Esophagus squamous epithelium (tissue), 5 donors: ENCODE measurements around the gene TRIM63. TPM values are rescaled to one million over a fixed set of nuclear protein-coding genes. Genes with fewer than 3 reads are reported as not detected.

Experiments
- DNase-seq: peaks from one replicate; lab custom pipeline; 2025; lab: John Stamatoyannopoulos, UW
- H3K27ac ChIP-seq, 4 donors: fragments of 200-600 bp; sonication (generic); one replicate each; pipeline ENCODE4 v1.5.1; 2016 to 2019; ENCODE audit warnings: mild to moderate bottlenecking in 1 of 4
- H3K27me3 ChIP-seq, 4 donors: fragments of 200-600 bp; sonication (generic); 1 replicate in 3 of 4; 2 replicates in 1 of 4; pipeline versions ENCODE4 v1.5.1 to v1.6.0; 2017 to 2021; ENCODE audit warnings: antibody characterized with exemption in 1 of 4
- H3K36me3 ChIP-seq, 3 donors: fragments of 200-600 bp; sonication (generic); one replicate each; pipeline ENCODE4 v1.5.1; 2016 to 2019
- H3K4me1 ChIP-seq, 3 donors: fragments of 200-600 bp; sonication (generic); one replicate each; pipeline ENCODE4 v1.5.1; 2017 to 2019
- H3K4me3 ChIP-seq, 4 donors: fragments of 200-600 bp; sonication (generic); 1 replicate in 3 of 4; 2 replicates in 1 of 4; pipeline ENCODE4 v1.5.1; 2016 to 2019; ENCODE audit warnings: mild to moderate bottlenecking in 2 of 4, moderate library complexity in 1 of 4
- H3K9me3 ChIP-seq, 3 donors: fragments of 200-600 bp; sonication (generic); one replicate each; pipeline ENCODE4 v1.5.1; 2016 to 2019
- CTCF ChIP-seq, 6 experiments: fragments of 450-650 bp in 4 of 6; fragments of 200-600 bp in 2 of 6; sonication (generic) in 2 of 6; IDR thresholded peaks; one replicate each; pipeline ENCODE4 v1.5.1; 2016 to 2019; ENCODE audit warnings: antibody characterized with exemption in 6 of 6, mild to moderate bottlenecking in 4 of 6, moderate library complexity in 4 of 6
- POLR2A ChIP-seq, 4 donors: fragments of 450-650 bp; IDR thresholded peaks; one replicate each; pipeline ENCODE4 v1.6.1; 2017; ENCODE audit warnings: antibody characterized with exemption in 4 of 4, mild to moderate bottlenecking in 4 of 4, moderate library complexity in 3 of 4
- WGBS, 2 donors: methylation state at CpG; one replicate each; pipeline ENCODE4 v1.1.5; 2018; 5-methylcytosine and 5-hydroxymethylcytosine counted together
- intact Hi-C: fragments of 100-400 bp; cut with DNase I; formaldehyde crosslinking; loops from one replicate; pipeline ENCODE4 v1.15.0; 2022
- total RNA-seq, 4 donors: library from RNA; depleted of rRNA; stranded (reverse); fragments of >200 nt; gene quantifications; one replicate each; pipeline ENCODE4 v1.1.0, GENCODE V29; 2016
- donor health status: DM: yes; HTN: yes; CAD: no.

The TRIM63 gene
- total RNA-seq, 4 donors from 2014 or later: 0.23 to 1.7 TPM; not detected in 2

- WGBS, 2 donors: 50 to 96% methylated on average over 2 to 5 of the region's 8 CpGs
- Histone ChIP-seq H3K27ac (no peak overlapping the region), H3K36me3 (no peaks in the 10 kb centered on the region), H3K9me3 (no peaks in the 10 kb centered on the region), H3K4me3 (no peak overlapping the region), H3K27me3 (peaks cover 0 to 22% (median 0%) of the 10 kb centered on the region in 4 donors), H3K4me1 (no peaks in the 10 kb centered on the region)
- intact Hi-C loops: no loop called here
- TF ChIP-seq POLR2A (IDR thresholded peaks at IDR 0.05) (no peak), CTCF (IDR thresholded peaks at IDR 0.05) (no peak)
- DNase-seq: no peak
Observed at GRCh38 chr1:26028490-26028980, 38.9 kb downstream of the TRIM63 start.

GRCh38 chr1:26027716-26028489 is 39.5 kb downstream of the TRIM63 start:
- no peak for DNase-seq
- Histone ChIP-seq H3K9me3 (no peaks in the 10 kb centered on the region), H3K4me3 (no peak overlapping the region), H3K27ac (no peak overlapping the region), H3K4me1 (no peaks in the 10 kb centered on the region), H3K27me3 (peaks cover 0 to 16% (median 0%) of the 10 kb centered on the region in 4 donors), H3K36me3 (no peaks in the 10 kb centered on the region)
- WGBS, 2 donors: 10 to 13% methylated on average over 2 of the region's 3 CpGs
- no peak for TF ChIP-seq CTCF (IDR thresholded peaks at IDR 0.05)
- TF ChIP-seq POLR2A (IDR thresholded peaks at IDR 0.05): no peak
- intact Hi-C loops: no loop called here

GRCh38 chr1:26025517-26025916 is 41.9 kb downstream of the TRIM63 start:
- H3K4me3 ChIP-seq: no peak overlapping the region

DNA sequence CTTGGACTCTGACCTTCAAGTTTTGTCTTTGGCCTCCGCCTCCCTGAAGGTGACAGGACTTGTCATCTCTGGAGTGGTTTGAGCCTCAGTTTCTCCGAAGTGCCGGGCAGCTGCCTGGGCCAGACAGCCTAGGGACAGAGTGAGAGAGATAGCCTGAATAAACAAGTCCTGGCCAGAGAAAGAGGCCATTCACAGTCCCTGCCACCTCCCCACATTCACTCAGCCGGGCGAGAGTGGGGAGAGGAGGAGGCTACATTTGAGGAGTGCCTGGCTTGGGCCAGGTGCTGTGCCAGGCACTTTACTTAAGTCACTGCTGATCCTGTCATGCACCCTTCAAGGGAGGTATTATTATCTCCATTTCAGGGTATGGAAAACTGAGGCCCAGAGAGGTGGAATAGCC is 42.4 kb downstream of the TRIM63 start:
- H3K36me3 ChIP-seq: no peaks in the 10 kb centered on the region
- no peaks in the 10 kb centered on the region for H3K27me3 ChIP-seq
- peaks cover 0 to 12% (median 5%) of the 10 kb centered on the region in 3 donors for H3K4me1 ChIP-seq
- intact Hi-C loops: no loop called here
- H3K4me3 ChIP-seq: no peak overlapping the region
- WGBS, 2 donors: 71 to 80% methylated on average over 2 of the region's 5 CpGs
- no peak for DNase-seq
- no peaks in the 10 kb centered on the region for H3K9me3 ChIP-seq
- TF ChIP-seq POLR2A (IDR thresholded peaks at IDR 0.05) (no peak), CTCF (IDR thresholded peaks at IDR 0.05) (no peak)
- no peak overlapping the region for H3K27ac ChIP-seq

More at GRCh38 chr1:26025517-26025916, 41.9 kb downstream of the TRIM63 start:
- WGBS, 2 donors: 60 to 72% methylated on average over 5 of the region's 5 CpGs
- Histone ChIP-seq H3K27me3 (peaks cover 0 to 2% (median 0%) of the 10 kb centered on the region in 4 donors), H3K4me1 (peaks cover 0 to 12% (median 5%) of the 10 kb centered on the region in 3 donors), H3K9me3 (no peaks in the 10 kb centered on the region), H3K27ac (no peak overlapping the region), H3K36me3 (no peaks in the 10 kb centered on the region)
- no peak for DNase-seq
- no peak for TF ChIP-seq POLR2A (IDR thresholded peaks at IDR 0.05)
- no peak for TF ChIP-seq CTCF (IDR thresholded peaks at IDR 0.05)
- intact Hi-C loops: no loop called here

- H3K27me3 ChIP-seq: no peaks in the 10 kb centered on the region
- H3K9me3 ChIP-seq: no peaks in the 10 kb centered on the region
- no peak for TF ChIP-seq POLR2A (IDR thresholded peaks at IDR 0.05)
- no peak for TF ChIP-seq CTCF (IDR thresholded peaks at IDR 0.05)
- H3K36me3 ChIP-seq: no peaks in the 10 kb centered on the region
- DNase-seq: no peak
- H3K4me3 ChIP-seq: no peak overlapping the region
- H3K4me1 ChIP-seq: peaks cover 0 to 12% (median 5%) of the 10 kb centered on the region in 3 donors
- no peak overlapping the region for H3K27ac ChIP-seq
- 78 to 80% methylated on average over 5 of the region's 5 CpGs for WGBS, 2 donors
- intact Hi-C loops: no loop called here
Observed at GRCh38 chr1:26023826-26024225, 43.6 kb downstream of the TRIM63 start.
